HG03571 (cell line): ENCODE data around the gene TLDC2.
"Not testable (repeated sequence)": the region's sequence is repeated elsewhere in the genome, so short reads cannot be mapped to it uniquely, and the experiment has no call there.

Experiments
- ATAC-seq: cut with Tn5 transposase; IDR thresholded peaks from one replicate; pipeline ENCODE4 v1.9.1; 2021; ENCODE audit not compliant: unreplicated experiment

Gene TLDC2

GRCh38 chr20:36905566-36905965, 29.6 kb downstream of the TLDC2 start:
- not testable (repeated sequence) for ATAC-seq

DNA sequence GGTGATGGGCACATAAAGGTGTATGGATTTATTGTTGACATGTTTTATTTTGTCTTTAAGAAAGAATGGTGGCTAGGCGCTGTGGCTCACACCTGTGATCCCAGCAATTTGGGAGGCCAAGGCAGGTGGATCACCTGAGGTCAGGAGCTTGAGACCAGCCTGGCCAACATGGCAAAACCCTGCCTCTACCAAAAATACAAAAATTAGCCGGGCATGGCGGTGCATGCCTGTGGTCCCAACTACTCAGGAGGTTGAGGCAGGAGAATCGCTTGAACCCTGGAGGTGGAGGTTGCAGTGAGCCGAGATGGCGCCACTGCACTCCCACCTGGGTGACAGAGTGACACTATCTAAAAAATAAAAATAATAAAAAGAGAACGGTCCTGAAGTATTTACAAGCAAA, 30.1 kb downstream of the TLDC2 start:
- ATAC-seq = not testable (repeated sequence)

GRCh38 chr20:36908603-36909002, 32.7 kb downstream of the TLDC2 start:
- ATAC-seq = no peak

GRCh38 chr20:36916199-36916598, 40.3 kb downstream of the TLDC2 start:
- no peak for ATAC-seq

GRCh38 chr20:36917240-36917639, 41.3 kb downstream of the TLDC2 start:
- no peak for ATAC-seq

- ATAC-seq = no peak
Measured at GRCh38 chr20:36917943-36918342, 42.0 kb downstream of the TLDC2 start.

- ATAC-seq = no peak
Measured at GRCh38 chr20:36919715-36920333, 43.9 kb downstream of the TLDC2 start.

- no peak for ATAC-seq
Measured at GRCh38 chr20:36920334-36920730, 44.4 kb downstream of the TLDC2 start.

DNA sequence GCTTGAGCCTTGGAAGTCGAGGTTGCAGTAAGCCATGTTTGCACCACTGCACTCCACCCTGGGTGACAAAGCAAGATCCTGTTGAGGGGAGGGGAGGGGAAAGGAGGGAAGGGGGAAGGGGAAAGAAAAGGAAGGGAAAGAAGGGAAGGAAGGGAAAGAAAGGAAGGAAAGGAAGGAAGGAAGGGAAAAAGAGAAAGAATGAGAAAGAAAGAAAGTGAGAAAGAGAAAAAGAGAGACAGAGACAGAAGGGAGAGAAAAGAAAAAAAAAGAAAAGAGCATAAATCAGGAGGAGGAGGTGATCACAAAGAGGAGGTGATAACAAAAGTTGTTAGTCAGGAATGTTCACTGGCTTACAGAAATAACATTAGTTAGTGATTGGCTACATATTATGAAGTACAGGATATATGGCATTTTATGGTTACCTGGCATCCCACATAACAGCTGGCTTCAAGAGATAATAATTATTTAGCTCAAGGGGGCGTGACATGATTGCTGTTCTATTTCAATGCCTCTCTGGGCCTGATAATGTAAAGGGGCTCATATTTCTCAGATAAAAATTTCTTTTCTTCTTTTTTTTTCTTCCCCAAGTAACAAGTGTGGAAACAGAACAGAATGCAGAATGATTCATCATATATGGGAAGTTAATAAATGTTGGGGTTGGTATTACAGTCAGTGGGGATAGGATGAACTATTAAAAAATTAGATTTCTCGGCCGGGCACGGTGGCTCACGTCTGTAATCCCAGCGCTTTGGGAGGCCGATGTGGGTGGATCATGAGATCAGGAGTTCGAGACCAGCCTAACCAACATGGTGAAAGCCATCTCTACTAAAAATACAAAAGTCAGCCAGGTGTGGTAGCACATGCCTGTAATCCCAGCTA, 48.5 kb downstream of the TLDC2 start:
- no peak for ATAC-seq

DNA sequence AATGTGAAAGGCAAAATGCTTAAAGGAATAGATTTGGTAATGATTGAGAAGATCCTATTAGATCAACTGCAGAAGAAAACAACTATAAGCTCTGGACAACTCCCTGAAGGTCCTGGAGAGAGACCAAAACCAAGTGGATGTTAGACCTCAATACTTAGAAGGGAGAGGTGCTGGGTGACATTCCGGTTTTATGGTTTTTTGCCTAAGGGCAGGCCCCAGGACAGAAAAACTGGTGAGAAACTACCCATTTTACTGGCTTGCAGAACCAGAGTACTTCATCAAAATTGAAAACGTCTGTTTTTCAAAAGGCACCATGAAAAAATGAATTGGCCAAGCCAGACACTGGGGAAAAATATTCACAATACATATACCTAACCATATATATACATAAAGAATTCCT, 49.3 kb downstream of the TLDC2 start:
- ATAC-seq = no peak

GRCh38 chr20:36926653-36927200, 50.8 kb downstream of the TLDC2 start:
- ATAC-seq = no peak

DNA sequence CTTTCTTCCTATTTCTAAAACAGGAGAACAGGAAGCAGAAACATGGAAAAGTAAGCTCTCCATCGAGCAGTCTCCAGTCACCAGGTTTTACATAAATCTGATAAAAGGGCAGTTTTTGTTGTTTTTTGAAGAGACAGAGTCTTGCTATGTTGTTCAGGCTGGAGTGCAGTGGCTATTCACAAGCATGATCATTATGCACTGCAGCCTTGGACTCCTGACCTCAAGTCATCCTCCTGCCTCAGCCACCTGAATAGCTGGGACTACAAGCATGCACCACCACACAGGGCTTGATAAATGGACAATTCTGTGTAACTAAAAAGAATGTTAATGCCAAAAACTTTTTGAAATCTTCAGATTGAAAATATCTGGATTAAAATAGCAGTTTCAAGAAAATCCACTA, 51.8 kb downstream of the TLDC2 start:
- ATAC-seq = no peak

GRCh38 chr20:36929290-36929689, 53.4 kb downstream of the TLDC2 start:
- ATAC-seq = no peak

GRCh38 chr20:36929691-36930090, 53.8 kb downstream of the TLDC2 start:
- ATAC-seq = no peak

GRCh38 chr20:36932067-36932466, 56.1 kb downstream of the TLDC2 start:
- ATAC-seq = not testable (repeated sequence)

GRCh38 chr20:36932476-36933426, 56.8 kb downstream of the TLDC2 start:
- ATAC-seq = no peak

- not testable (repeated sequence) for ATAC-seq
Measured at GRCh38 chr20:36933571-36933970, 57.6 kb downstream of the TLDC2 start.

- no peak for ATAC-seq
Measured at GRCh38 chr20:36936341-36936740, 60.4 kb downstream of the TLDC2 start.

GRCh38 chr20:36936761-36937401, 60.9 kb downstream of the TLDC2 start:
- ATAC-seq = not testable (repeated sequence)

DNA sequence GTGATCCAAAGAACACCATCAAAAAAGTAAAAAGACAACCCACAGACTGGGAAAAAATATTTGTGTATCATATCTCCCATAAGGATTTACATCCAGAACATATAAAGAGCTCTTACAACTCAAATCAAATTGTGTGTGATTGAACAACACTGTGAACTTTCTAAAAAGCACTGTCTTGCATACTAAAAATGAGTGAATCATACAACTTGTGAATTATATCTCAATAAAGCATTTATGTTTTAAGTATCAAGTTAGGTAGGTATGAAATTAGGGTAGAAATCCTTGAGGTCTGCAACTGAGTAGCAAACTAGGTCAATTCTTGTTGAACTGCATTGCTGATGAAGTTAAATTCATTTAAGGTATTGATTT, 61.4 kb downstream of the TLDC2 start:
- ATAC-seq = no peak
